Stomach (tissue), 4 donors: Measurements from ENCODE around the gene HSPB7.

Experiments used
- POLR2A ChIP-seq, 4 donors: fragments of 450-650 bp; IDR thresholded peaks; one replicate each; pipeline ENCODE4 v1.6.1; 2016; ENCODE audit warnings: antibody characterized with exemption in 4 of 4, control low read depth in 2 of 4, mild to moderate bottlenecking in 1 of 4, moderate library complexity in 1 of 4
- TF ChIP-seq, protein P1 (sequence below), 7 experiments: fragments of 450-650 bp in 4 of 7; fragments of 200-600 bp in 3 of 7; sonication (generic) in 3 of 7; IDR thresholded peaks; one replicate each; pipeline ENCODE4 v1.5.1; 2016 to 2019; ENCODE audit warnings: antibody characterized with exemption in 7 of 7, control low read depth in 2 of 7, mild to moderate bottlenecking in 1 of 7

GRCh38 chr1:16063921-16064320 lies 46.1 kb upstream of the HSPB7 start:
- TF ChIP-seq, protein P1, sequence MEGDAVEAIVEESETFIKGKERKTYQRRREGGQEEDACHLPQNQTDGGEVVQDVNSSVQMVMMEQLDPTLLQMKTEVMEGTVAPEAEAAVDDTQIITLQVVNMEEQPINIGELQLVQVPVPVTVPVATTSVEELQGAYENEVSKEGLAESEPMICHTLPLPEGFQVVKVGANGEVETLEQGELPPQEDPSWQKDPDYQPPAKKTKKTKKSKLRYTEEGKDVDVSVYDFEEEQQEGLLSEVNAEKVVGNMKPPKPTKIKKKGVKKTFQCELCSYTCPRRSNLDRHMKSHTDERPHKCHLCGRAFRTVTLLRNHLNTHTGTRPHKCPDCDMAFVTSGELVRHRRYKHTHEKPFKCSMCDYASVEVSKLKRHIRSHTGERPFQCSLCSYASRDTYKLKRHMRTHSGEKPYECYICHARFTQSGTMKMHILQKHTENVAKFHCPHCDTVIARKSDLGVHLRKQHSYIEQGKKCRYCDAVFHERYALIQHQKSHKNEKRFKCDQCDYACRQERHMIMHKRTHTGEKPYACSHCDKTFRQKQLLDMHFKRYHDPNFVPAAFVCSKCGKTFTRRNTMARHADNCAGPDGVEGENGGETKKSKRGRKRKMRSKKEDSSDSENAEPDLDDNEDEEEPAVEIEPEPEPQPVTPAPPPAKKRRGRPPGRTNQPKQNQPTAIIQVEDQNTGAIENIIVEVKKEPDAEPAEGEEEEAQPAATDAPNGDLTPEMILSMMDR (IDR thresholded peaks at IDR 0.05): no peak
- TF ChIP-seq POLR2A (IDR thresholded peaks at IDR 0.05): no peak
